ENCODE data around the gene KRT80. TPM values are rescaled to one million over a fixed set of nuclear protein-coding genes. Genes with fewer than 3 reads are reported as not detected.

KRT80 gene
- total RNA-seq, 2 donors from 2014 or later = 0.07 to 0.09 TPM

DNA sequence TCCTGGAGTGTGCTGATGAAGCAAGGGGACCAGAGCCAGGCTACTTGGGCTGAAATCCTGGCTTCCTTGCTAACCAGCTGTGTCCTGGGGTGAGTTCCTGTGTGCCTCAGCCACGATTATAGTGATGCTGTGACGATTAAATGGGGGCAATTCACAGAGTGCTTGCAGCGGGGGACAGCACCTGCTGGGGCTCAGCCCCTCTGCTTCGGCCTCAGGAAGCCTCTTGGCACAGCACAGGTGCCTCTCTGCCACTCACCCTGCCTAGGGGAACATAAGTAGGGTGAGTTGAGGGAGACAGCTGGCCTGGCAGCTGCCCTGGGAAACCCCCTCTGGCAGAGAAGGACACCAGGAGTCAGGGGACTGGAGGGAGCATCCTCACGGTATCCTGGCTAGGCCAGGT lies 9.4 kb downstream of the KRT80 start:
- DNase-seq = no peak
- H3K9me3 ChIP-seq (ENCODE audit: control insufficient read depth, low read length) = no peaks in the 10 kb centered on the region
- TF ChIP-seq CTCF (conservative IDR thresholded peaks at IDR 0.05) = no peak
- no peak overlapping the region for H3K27ac ChIP-seq (ENCODE audit: low read depth, low read length)
- WGBS, 2 experiments (ENCODE audit: insufficient coverage in 1 of 2, insufficient read length in 1 of 2) = 86 to 95% methylated on average over 3 to 5 of the region's 5 CpGs
- no peak overlapping the region for H3K27ac Mint-ChIP-seq
- H3K27me3 ChIP-seq (ENCODE audit: control insufficient read depth, insufficient read depth, low read length, poor library complexity, severe bottlenecking) = no peaks in the 10 kb centered on the region
- H3K36me3 Mint-ChIP-seq (ENCODE audit: low read depth) = no peaks in the 10 kb centered on the region
- H3K4me3 Mint-ChIP-seq = no peak overlapping the region
- H3K36me3 ChIP-seq (ENCODE audit: control insufficient read depth, insufficient read depth, low read length) = no peaks in the 10 kb centered on the region
- peaks cover 1% of the 10 kb centered on the region for H3K27me3 Mint-ChIP-seq (ENCODE audit: insufficient read depth)
- no peaks in the 10 kb centered on the region for H3K9me3 Mint-ChIP-seq
- H3K4me1 Mint-ChIP-seq = peaks cover 27% of the 10 kb centered on the region
- H3K4me3 ChIP-seq (ENCODE audit: low read length) = no peak overlapping the region
- H3K9ac ChIP-seq (ENCODE audit: extremely low read depth, low read length, poor library complexity, severe bottlenecking) = no peak overlapping the region
- H3K4me1 ChIP-seq (ENCODE audit: control insufficient read depth, insufficient read depth, low read length) = peaks cover 4% of the 10 kb centered on the region

GRCh38 chr12:52181746-52182145 lies 10.1 kb downstream of the KRT80 start:
- Mint-ChIP-seq H3K27ac (peak overlapping the region; percentile 85), H3K36me3 (ENCODE audit: low read depth) (no peaks in the 10 kb centered on the region), H3K4me3 (no peak overlapping the region), H3K4me1 (peaks cover 27% of the 10 kb centered on the region), H3K27me3 (ENCODE audit: insufficient read depth) (peaks cover 1% of the 10 kb centered on the region), H3K9me3 (no peaks in the 10 kb centered on the region)
- no peak for TF ChIP-seq CTCF (conservative IDR thresholded peaks at IDR 0.05)
- Histone ChIP-seq H3K4me3 (ENCODE audit: low read length) (no peak overlapping the region), H3K36me3 (ENCODE audit: control insufficient read depth, insufficient read depth, low read length) (no peaks in the 10 kb centered on the region), H3K9ac (ENCODE audit: extremely low read depth, low read length, poor library complexity, severe bottlenecking) (no peak overlapping the region), H3K4me1 (ENCODE audit: control insufficient read depth, insufficient read depth, low read length) (peaks cover 4% of the 10 kb centered on the region), H3K27ac (ENCODE audit: low read depth, low read length) (peak overlapping the region; percentile 73), H3K27me3 (ENCODE audit: control insufficient read depth, insufficient read depth, low read length, poor library complexity, severe bottlenecking) (no peaks in the 10 kb centered on the region), H3K9me3 (ENCODE audit: control insufficient read depth, low read length) (no peaks in the 10 kb centered on the region)
- peak; percentile 90 for DNase-seq
- 20 to 39% methylated on average over 5 to 9 of the region's 9 CpGs for WGBS, 2 experiments (ENCODE audit: insufficient coverage in 1 of 2, insufficient read length in 1 of 2)

GRCh38 chr12:52180971-52181628 lies 10.7 kb downstream of the KRT80 start:
- H3K4me1 ChIP-seq (ENCODE audit: control insufficient read depth, insufficient read depth, low read length) = peaks cover 4% of the 10 kb centered on the region
- no peak overlapping the region for H3K9ac ChIP-seq (ENCODE audit: extremely low read depth, low read length, poor library complexity, severe bottlenecking)
- TF ChIP-seq CTCF (conservative IDR thresholded peaks at IDR 0.05) = no peak
- no peak overlapping the region for H3K4me3 ChIP-seq (ENCODE audit: low read length)
- Mint-ChIP-seq H3K4me1 (peaks cover 27% of the 10 kb centered on the region), H3K9me3 (no peaks in the 10 kb centered on the region), H3K27ac (peak overlapping the region; percentile 85), H3K36me3 (ENCODE audit: low read depth) (no peaks in the 10 kb centered on the region), H3K27me3 (ENCODE audit: insufficient read depth) (peaks cover 1% of the 10 kb centered on the region), H3K4me3 (no peak overlapping the region)
- no peaks in the 10 kb centered on the region for H3K9me3 ChIP-seq (ENCODE audit: control insufficient read depth, low read length)
- 68 to 76% methylated on average over 2 to 6 of the region's 6 CpGs for WGBS, 2 experiments (ENCODE audit: insufficient coverage in 1 of 2, insufficient read length in 1 of 2)
- no peaks in the 10 kb centered on the region for H3K36me3 ChIP-seq (ENCODE audit: control insufficient read depth, insufficient read depth, low read length)
- no peaks in the 10 kb centered on the region for H3K27me3 ChIP-seq (ENCODE audit: control insufficient read depth, insufficient read depth, low read length, poor library complexity, severe bottlenecking)
- no peak for DNase-seq
- peak overlapping the region; percentile 73 for H3K27ac ChIP-seq (ENCODE audit: low read depth, low read length)

All from endodermal cell (in vitro differentiated cells).